ENCODE results near the gene GOT1.

GOT1 gene

DNA sequence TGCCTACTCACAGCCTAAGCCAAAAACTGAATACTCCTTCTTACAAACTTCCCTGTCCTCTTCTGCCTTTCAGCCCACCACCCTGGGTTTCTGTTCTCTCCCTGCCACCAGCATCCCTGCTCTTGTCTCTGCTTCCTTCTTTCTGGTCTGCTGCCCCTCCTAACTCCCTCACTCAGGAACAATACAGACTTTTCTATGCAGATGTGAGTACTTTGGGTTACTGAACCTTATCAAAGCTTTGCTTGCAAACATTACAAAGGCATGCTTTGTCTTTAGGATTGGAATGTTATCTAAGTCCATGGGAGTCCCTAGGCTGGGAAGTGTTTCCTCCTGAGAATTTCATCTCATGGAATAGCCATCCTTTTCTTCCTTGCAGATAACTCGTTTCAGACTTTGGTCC lies 72.3 kb downstream of the GOT1 start:
- no peak for DNase-seq (ENCODE audit: low read depth in 2 of 2)

DNA sequence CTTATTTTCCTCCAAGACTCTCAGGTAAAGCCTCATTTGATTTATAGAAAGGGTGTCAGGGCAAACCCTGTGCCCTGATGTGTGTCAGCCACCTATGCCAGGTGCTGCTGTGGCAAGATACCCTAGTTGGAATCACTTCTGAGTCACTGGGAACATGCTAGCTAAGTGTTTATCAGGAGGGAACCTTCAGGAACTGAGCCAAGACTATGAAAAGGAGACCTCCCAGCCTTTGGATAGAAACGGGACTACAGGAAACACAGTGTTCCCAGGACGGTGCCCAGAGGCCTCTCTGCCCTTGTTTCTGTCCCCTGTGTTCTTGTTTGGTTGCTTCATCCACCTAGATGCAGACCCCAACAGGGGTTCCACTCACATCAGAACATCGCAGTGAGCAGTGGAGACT lies 72.7 kb downstream of the GOT1 start:
- DNase-seq (ENCODE audit: low read depth in 2 of 2): no peak

DNA sequence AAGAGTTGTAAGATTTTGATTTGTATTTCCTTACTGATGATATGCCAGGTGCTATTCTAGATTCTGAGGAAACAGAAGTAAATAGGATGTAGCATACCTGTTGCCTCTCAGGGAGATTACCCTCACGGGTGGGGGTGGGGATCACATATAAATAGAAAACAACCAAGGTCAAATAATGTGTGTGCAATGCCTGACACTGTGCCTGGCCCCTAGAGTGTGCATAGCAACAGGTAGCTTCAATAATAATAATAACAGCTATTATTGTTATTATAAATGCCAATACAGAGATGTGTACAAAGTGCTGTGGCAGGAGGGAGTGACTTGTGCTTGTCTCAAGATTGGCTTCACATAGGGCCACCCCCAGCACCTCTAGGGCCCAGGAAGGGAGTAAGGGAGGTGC lies 77.2 kb downstream of the GOT1 start:
- no peak for DNase-seq (ENCODE audit: low read depth in 2 of 2)

DNA sequence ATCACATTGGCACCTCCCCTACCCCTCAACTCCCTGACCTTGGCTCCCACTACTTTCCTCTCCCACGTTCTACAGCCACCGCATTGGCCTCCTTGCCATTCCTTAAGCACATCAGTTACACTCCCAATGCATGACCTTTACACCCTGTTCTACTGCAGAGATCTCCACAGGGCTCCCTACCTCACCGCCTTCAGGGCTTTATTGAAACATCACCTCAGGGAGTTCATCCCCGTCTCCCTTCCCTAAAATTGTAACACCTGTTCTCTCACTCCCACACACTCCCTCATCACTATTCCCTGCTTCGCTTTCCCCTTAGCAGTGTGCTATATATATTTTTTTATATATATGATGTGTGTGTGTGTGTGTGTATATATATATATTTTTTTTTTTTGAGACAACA lies 82.8 kb downstream of the GOT1 start:
- no peak for DNase-seq (ENCODE audit: low read depth in 2 of 2)
